ENCODE data around the gene SHISA5. TPM values are rescaled to one million over a fixed set of nuclear protein-coding genes. Genes with fewer than 3 reads are reported as not detected.

Gene SHISA5
- polyA plus RNA-seq, 3 donors: 147 to 266 (median 242) TPM

GRCh38 chr3:48460517-48460902 lies 43.5 kb downstream of the SHISA5 start:
- no peak overlapping the region for H3K27ac Mint-ChIP-seq
- TF ChIP-seq CTCF (IDR thresholded peaks at IDR 0.05): no peak
- H3K4me3 Mint-ChIP-seq: no peak overlapping the region
- H3K4me3 ChIP-seq (replicated peaks in 1 of 3; ENCODE audit: low read depth in 2 of 3, low read length in 3 of 3): no peak overlapping the region
- H3K27me3 Mint-ChIP-seq (ENCODE audit: low read depth in 3 of 3): peaks cover 0 to 2% (median 0%) of the 10 kb centered on the region in 3 donors
- H3K27me3 ChIP-seq (ENCODE audit: control insufficient read depth in 2 of 2, insufficient read depth in 2 of 2, low read length in 2 of 2): no peaks in the 10 kb centered on the region
- peaks cover 7% of the 10 kb centered on the region in 2 donors for H3K4me1 ChIP-seq (ENCODE audit: control insufficient read depth in 1 of 2, insufficient read depth in 2 of 2, low read length in 2 of 2)
- no peaks in the 10 kb centered on the region for H4K20me1 ChIP-seq (ENCODE audit: insufficient read depth, low read length)
- no peak overlapping the region for H2AFZ ChIP-seq (ENCODE audit: insufficient read depth, low read depth, low read length, poor library complexity, severe bottlenecking)
- 100% methylated on average over 2 of the region's 3 CpGs for WGBS (ENCODE audit: insufficient coverage)
- H3K4me2 ChIP-seq (replicated peaks; ENCODE audit: extremely low read depth, low read length, poor library complexity, severe bottlenecking): no peak overlapping the region
- no peaks in the 10 kb centered on the region for H3K79me2 ChIP-seq (ENCODE audit: insufficient read depth, low read length)
- H3K4me1 Mint-ChIP-seq: peaks cover 5% of the 10 kb centered on the region
- H3K27ac ChIP-seq (ENCODE audit: low read depth in 1 of 2, low read length in 2 of 2): no peak overlapping the region
- no peaks in the 10 kb centered on the region for H3K9me3 Mint-ChIP-seq
- no peak overlapping the region for H3K9ac ChIP-seq (ENCODE audit: insufficient read depth, low read length, poor library complexity, severe bottlenecking)
- DNase-seq: no peak
- intact Hi-C loops (cut with micrococcal nuclease): loop anchor here (10.0 kb wide), 2 partner anchors 174 to 224 kb away; partner anchors contain the start of genes SLC26A6 (in 2 of the 2) and NCKIPSD (in 1 of the 2)
- H3K9me3 ChIP-seq (replicated peaks in 1 of 2; ENCODE audit: control insufficient read depth in 1 of 2, insufficient read depth in 1 of 2, low read length in 2 of 2): no peaks in the 10 kb centered on the region
- H3K36me3 ChIP-seq (replicated peaks in 1 of 2; ENCODE audit: control insufficient read depth in 1 of 2, insufficient read depth in 2 of 2, low read length in 2 of 2): peaks cover 43 to 58% of the 10 kb centered on the region in 2 donors
- peaks cover 31 to 62% of the 10 kb centered on the region in 2 donors for H3K36me3 Mint-ChIP-seq

- Mint-ChIP-seq H3K36me3 (peaks cover 36 to 67% of the 10 kb centered on the region in 2 donors), H3K9me3 (no peaks in the 10 kb centered on the region), H3K4me1 (no peaks in the 10 kb centered on the region), H3K4me3 (no peak overlapping the region), H3K27me3 (ENCODE audit: low read depth in 3 of 3) (peaks cover 0 to 2% (median 0%) of the 10 kb centered on the region in 3 donors), H3K27ac (no peak overlapping the region)
- H3K27me3 ChIP-seq (ENCODE audit: control insufficient read depth in 2 of 2, insufficient read depth in 2 of 2, low read length in 2 of 2): no peaks in the 10 kb centered on the region
- no peak overlapping the region for H3K9ac ChIP-seq (ENCODE audit: insufficient read depth, low read length, poor library complexity, severe bottlenecking)
- no peak overlapping the region for H3K4me3 ChIP-seq (replicated peaks in 1 of 3; ENCODE audit: low read depth in 2 of 3, low read length in 3 of 3)
- WGBS (ENCODE audit: insufficient coverage): 97% methylated on average over 7 of the region's 7 CpGs
- H3K79me2 ChIP-seq (ENCODE audit: insufficient read depth, low read length): no peaks in the 10 kb centered on the region
- H3K27ac ChIP-seq (ENCODE audit: low read depth in 1 of 2, low read length in 2 of 2): no peak overlapping the region
- H2AFZ ChIP-seq (ENCODE audit: insufficient read depth, low read depth, low read length, poor library complexity, severe bottlenecking): no peak overlapping the region
- peaks cover 43 to 64% of the 10 kb centered on the region in 2 donors for H3K36me3 ChIP-seq (replicated peaks in 1 of 2; ENCODE audit: control insufficient read depth in 1 of 2, insufficient read depth in 2 of 2, low read length in 2 of 2)
- intact Hi-C loops (cut with micrococcal nuclease): loop anchor here (10.0 kb wide), 2 partner anchors 175 to 225 kb away; partner anchors contain the start of genes SLC26A6 (in 2 of the 2) and NCKIPSD (in 1 of the 2)
- no peaks in the 10 kb centered on the region for H3K9me3 ChIP-seq (replicated peaks in 1 of 2; ENCODE audit: control insufficient read depth in 1 of 2, insufficient read depth in 1 of 2, low read length in 2 of 2)
- TF ChIP-seq CTCF (IDR thresholded peaks at IDR 0.05): no peak
- H3K4me1 ChIP-seq (ENCODE audit: control insufficient read depth in 1 of 2, insufficient read depth in 2 of 2, low read length in 2 of 2): peaks cover 2% of the 10 kb centered on the region in 2 donors
- H4K20me1 ChIP-seq (ENCODE audit: insufficient read depth, low read length): no peaks in the 10 kb centered on the region
- no peak overlapping the region for H3K4me2 ChIP-seq (replicated peaks; ENCODE audit: extremely low read depth, low read length, poor library complexity, severe bottlenecking)
- no peak for DNase-seq
Measured at GRCh38 chr3:48459773-48460516, 44.0 kb downstream of the SHISA5 start.

Measured in CD14-positive monocyte (primary cell).